H1 (cell line): ENCODE results near the gene IL4. TPM values are rescaled to one million over a fixed set of nuclear protein-coding genes. Genes with fewer than 3 reads are reported as not detected.

ENCODE experiments used
- CTCF ChIA-PET: fragments of 300-600 bp; sonication (Branson Sonifier 250); formaldehyde crosslinking; loops from one replicate; lab custom pipeline; 2021; ENCODE audit not compliant: partially characterized antibody; lab: Charles Lee
- POLR2A ChIA-PET: fragments of 300-600 bp; sonication (Branson Sonifier 250); formaldehyde crosslinking; loops from one replicate; lab custom pipeline; 2021; ENCODE audit warnings: inconsistent platforms; ENCODE audit not compliant: partially characterized antibody; lab: Charles Lee
- DNase-seq, 2 experiments: peaks; one replicate each; pipeline versions ENCODE4 v3.0.0 to v3.0.0-alpha.2; 2010 to 2022; ENCODE audit warnings: low spot score in 2 of 2, low read depth in 1 of 2, mixed read lengths in 1 of 2
- FAIRE-seq: peaks from 2 replicates; lab custom pipeline; 2011; peaks lifted over from hg19 to GRCh38; lab: Jason Lieb, UNC
- H2AFZ ChIP-seq: 2 replicates; pipeline ENCODE4 v1.8.1; 2012; ENCODE audit warnings: low read length, inconsistent platforms
- H2AK5ac ChIP-seq: 2 replicates; pipeline ENCODE4 v1.6.1; 2013; ENCODE audit warnings: low read depth, low read length
- H2BK120ac ChIP-seq: replicated peaks from 2 replicates; pipeline ENCODE3; 2013; ENCODE audit warnings: low read depth, low read length, inconsistent platforms
- H2BK12ac ChIP-seq: 2 replicates; pipeline ENCODE4 v1.6.1; 2013; ENCODE audit warnings: low read depth, low read length
- H2BK15ac ChIP-seq: 2 replicates; pipeline ENCODE4 v1.6.1; 2013; ENCODE audit warnings: low read length
- H2BK20ac ChIP-seq: 2 replicates; pipeline ENCODE4 v1.6.1; 2013; ENCODE audit warnings: low read length
- H2BK5ac ChIP-seq: 2 replicates; pipeline ENCODE4 v1.6.1; 2013; ENCODE audit warnings: low read depth, low read length
- H3K14ac ChIP-seq: 2 replicates; pipeline ENCODE4 v1.6.1; 2013; ENCODE audit warnings: inconsistent platforms; ENCODE audit not compliant: insufficient read length
- H3K18ac ChIP-seq: 2 replicates; pipeline ENCODE4 v1.6.1; 2013; ENCODE audit warnings: low read length; ENCODE audit errors: extremely low read depth
- H3K23ac ChIP-seq: 2 replicates; pipeline ENCODE4 v1.6.1; 2013; ENCODE audit warnings: inconsistent platforms; ENCODE audit not compliant: insufficient read length
- H3K23me2 ChIP-seq: 2 replicates; pipeline ENCODE4 v1.6.1; 2013; ENCODE audit warnings: low read depth, low read length
- H3K27ac ChIP-seq: 2 replicates; pipeline ENCODE4 v1.6.1; 2011; ENCODE audit warnings: low read depth, low read length, inconsistent platforms
- H3K27me3 ChIP-seq, 4 experiments: replicated peaks in 1 of 4; 1 replicate in 1 of 4; 2 replicates in 3 of 4; pipeline versions ENCODE4 v1.6.1 to v1.8.1; 2011 to 2013; ENCODE audit warnings: low read length in 3 of 4, mild to moderate bottlenecking in 3 of 4, inconsistent platforms in 2 of 4, mixed read lengths in 2 of 4, moderate library complexity in 1 of 4; ENCODE audit not compliant: control insufficient read depth in 3 of 4, insufficient read depth in 3 of 4; ENCODE audit errors: extremely low read depth in 1 of 4
- H3K36me3 ChIP-seq, 4 experiments: 2 replicates each; pipeline versions ENCODE4 v1.6.1 to v1.8.1; 2011 to 2013; ENCODE audit warnings: mild to moderate bottlenecking in 4 of 4, low read length in 3 of 4, moderate library complexity in 2 of 4, control low read depth in 1 of 4, inconsistent platforms in 1 of 4; ENCODE audit not compliant: insufficient read depth in 4 of 4, control insufficient read depth in 2 of 4
- H3K4ac ChIP-seq: replicated peaks from 2 replicates; pipeline ENCODE3; 2013; ENCODE audit warnings: low read length, low read depth, mixed read lengths, inconsistent platforms; ENCODE audit not compliant: insufficient read length
- H3K4me1 ChIP-seq, 4 experiments: replicated peaks in 1 of 4; 1 replicate in 1 of 4; 2 replicates in 3 of 4; pipeline versions ENCODE4 v1.6.1 to v1.8.1; 2011 to 2013; ENCODE audit warnings: low read length in 3 of 4, inconsistent platforms in 2 of 4, mixed read lengths in 1 of 4; ENCODE audit not compliant: insufficient read depth in 4 of 4, control insufficient read depth in 3 of 4
- H3K4me2 ChIP-seq, 2 experiments: 2 replicates each; pipeline versions ENCODE4 v1.6.1 to v1.8.1; 2011 to 2013; ENCODE audit warnings: low read depth in 2 of 2, low read length in 2 of 2, control low read depth in 1 of 2, inconsistent platforms in 1 of 2, mild to moderate bottlenecking in 1 of 2; ENCODE audit not compliant: insufficient read depth in 1 of 2
- H3K4me3 ChIP-seq, 4 experiments: fragments of 200-600, 300-600 bp in 1 of 4; sonication (generic), shearing (Covaris generic), sonication (Bioruptor Twin) in 1 of 4; 2 replicates each; pipeline versions ENCODE4 v1.5.1 to v1.8.1; 2011 to 2016; ENCODE audit warnings: low read length in 4 of 4, low read depth in 3 of 4, control low read depth in 2 of 4, inconsistent platforms in 2 of 4, mild to moderate bottlenecking in 2 of 4, mixed read lengths in 1 of 4, moderate library complexity in 1 of 4; ENCODE audit not compliant: insufficient read depth in 2 of 4; ENCODE audit errors: extremely low read depth in 1 of 4
- H3K56ac ChIP-seq: replicated peaks from 2 replicates; pipeline ENCODE3; 2013; ENCODE audit warnings: low read depth, mild to moderate bottlenecking, mixed read lengths, low read length, inconsistent platforms; ENCODE audit not compliant: insufficient read length
- H3K79me1 ChIP-seq: 2 replicates; pipeline ENCODE4 v1.6.1; 2013; ENCODE audit warnings: low read depth, low read length, control low read depth
- H3K79me2 ChIP-seq, 2 experiments: 2 replicates each; pipeline versions ENCODE4 v1.6.1 to v1.8.1; 2012 to 2013; ENCODE audit warnings: low read length in 2 of 2, mild to moderate bottlenecking in 2 of 2, inconsistent platforms in 1 of 2; ENCODE audit not compliant: insufficient read depth in 2 of 2, control insufficient read depth in 1 of 2
- H3K9ac ChIP-seq, 4 experiments: replicated peaks in 1 of 4; 1 replicate in 1 of 4; 2 replicates in 3 of 4; pipeline versions ENCODE4 v1.6.1 to v1.8.1; 2011 to 2013; ENCODE audit warnings: low read depth in 3 of 4, low read length in 3 of 4, control low read depth in 2 of 4, mild to moderate bottlenecking in 2 of 4, moderate library complexity in 2 of 4, inconsistent platforms in 1 of 4; ENCODE audit errors: extremely low read depth in 1 of 4
- H3K9me3 ChIP-seq, 2 experiments: 2 replicates each; pipeline versions ENCODE4 v1.6.1 to v1.8.1; 2012 to 2013; ENCODE audit warnings: mild to moderate bottlenecking in 2 of 2, moderate library complexity in 2 of 2, control low read depth in 1 of 2, inconsistent platforms in 1 of 2, low read depth in 1 of 2, low read length in 1 of 2, mixed read lengths in 1 of 2; ENCODE audit not compliant: insufficient read depth in 2 of 2
- H4K20me1 ChIP-seq, 2 experiments: replicated peaks in 1 of 2; 2 replicates each; pipeline versions ENCODE3 to v1.8.1; 2011 to 2013; ENCODE audit warnings: inconsistent platforms in 2 of 2, low read length in 2 of 2, mild to moderate bottlenecking in 1 of 2; ENCODE audit not compliant: insufficient read depth in 2 of 2, control insufficient read depth in 1 of 2
- H4K5ac ChIP-seq: 2 replicates; pipeline ENCODE4 v1.6.1; 2013; ENCODE audit warnings: low read length, low read depth, mixed read lengths, inconsistent platforms; ENCODE audit not compliant: insufficient read length
- H4K8ac ChIP-seq: 2 replicates; pipeline ENCODE4 v1.8.0; 2013; ENCODE audit warnings: mild to moderate bottlenecking, moderate library complexity, low read length, inconsistent platforms; ENCODE audit not compliant: insufficient read depth; ENCODE audit errors: extremely low read depth
- H4K91ac ChIP-seq: replicated peaks from 2 replicates; pipeline ENCODE3; 2013; ENCODE audit warnings: low read length, mixed read lengths, inconsistent platforms; ENCODE audit not compliant: insufficient read length
- ASH2L ChIP-seq: fragments of 200-600, 300-600 bp; sonication (generic); IDR thresholded peaks from one replicate; pipeline ENCODE4 v1.7.1; 2017; ENCODE audit warnings: low read length
- BRCA1 ChIP-seq: IDR thresholded peaks from 2 replicates; pipeline ENCODE4 v1.6.1; 2012; ENCODE audit warnings: low read depth, low read length, improper control_type of control experiment
- CHD1 ChIP-seq: IDR thresholded peaks from 2 replicates; pipeline ENCODE4 v1.6.1; 2012; ENCODE audit warnings: low read depth, low read length, improper control_type of control experiment
- CHD2 ChIP-seq: IDR thresholded peaks from 2 replicates; pipeline ENCODE4 v1.6.1; 2012; ENCODE audit warnings: low read length, improper control_type of control experiment
- GABPA ChIP-seq: IDR thresholded peaks from 2 replicates; pipeline ENCODE4 v1.6.1; 2011; ENCODE audit warnings: mild to moderate bottlenecking, low read length, moderate library complexity, borderline replicate concordance; ENCODE audit not compliant: insufficient read depth
- KDM1A ChIP-seq: fragments of 200-600, 300-600 bp; sonication (generic); IDR thresholded peaks from 2 replicates; pipeline ENCODE4 v1.7.1; 2016; ENCODE audit warnings: mild to moderate bottlenecking, low read length, borderline replicate concordance
- KDM5A ChIP-seq: fragments of 200-600 bp; IDR thresholded peaks from 2 replicates; pipeline ENCODE4 v1.7.1; 2012; ENCODE audit warnings: mild to moderate bottlenecking, low read length, inconsistent platforms, mixed read lengths
- NRF1 ChIP-seq: IDR thresholded peaks from 2 replicates; pipeline ENCODE4 v1.6.1; 2011; ENCODE audit warnings: mild to moderate bottlenecking, low read depth, low read length, improper control_type of control experiment
- RNF2 ChIP-seq: fragments of 200-900, 300-1000 bp; sonication (generic); IDR thresholded peaks from 2 replicates; pipeline ENCODE4 v1.7.1; 2016; ENCODE audit warnings: borderline replicate concordance, low read depth, mild to moderate bottlenecking, antibody characterized with exemption, low read length; ENCODE audit not compliant: poor library complexity, severe bottlenecking; ENCODE audit errors: missing control alignments
- SAP30 ChIP-seq: fragments of 300-600 bp; sonication (generic); IDR thresholded peaks from 2 replicates; pipeline ENCODE4 v1.7.1; 2012; ENCODE audit warnings: low read length, moderate library complexity, mild to moderate bottlenecking, inconsistent platforms; ENCODE audit not compliant: insufficient read depth, insufficient replicate concordance
- SP4 ChIP-seq: IDR thresholded peaks from 2 replicates; pipeline ENCODE4 v1.6.1; 2012; ENCODE audit warnings: low read length, inconsistent platforms
- SRF ChIP-seq: IDR thresholded peaks from 2 replicates; pipeline ENCODE4 v1.6.1; 2011; ENCODE audit warnings: mild to moderate bottlenecking, low read depth, low read length, moderate library complexity
- TBP ChIP-seq: IDR thresholded peaks from 2 replicates; pipeline ENCODE4 v1.6.1; 2011; ENCODE audit warnings: low read depth, low read length, improper control_type of control experiment
- TEAD4 ChIP-seq: IDR thresholded peaks from 2 replicates; pipeline ENCODE4 v1.6.1; 2012; ENCODE audit warnings: low read depth, low read length, inconsistent platforms, mixed read lengths
- WGBS, 2 experiments: shearing (Covaris generic) in 1 of 2; methylation state at CpG; one replicate each; pipeline versions ENCODE4 v1.1.6 to v1.1.7; 2013 to 2015; ENCODE audit warnings: low lambda C conversion rate in 2 of 2, mixed read lengths in 2 of 2, inconsistent platforms in 1 of 2, low coverage in 1 of 2, missing lambda C conversion rate in 1 of 2; ENCODE audit not compliant: insufficient replicate concordance in 2 of 2, insufficient coverage in 1 of 2, insufficient read length in 1 of 2; ENCODE audit errors: extremely low coverage in 1 of 2, missing lambda C conversion rate in 1 of 2; 5-methylcytosine and 5-hydroxymethylcytosine counted together
- polyA plus RNA-seq, 7 experiments: library from polyadenylated mRNA; depleted of rRNA in 3 of 7; stranded (reverse) in 5 of 7; unstranded in 2 of 7; fragments of >200 nt in 5 of 7; fragments of 200-250 nt in 2 of 7; gene quantifications; 1 replicate in 5 of 7; 2 replicates in 1 of 7; 4 replicates in 1 of 7; pipeline versions ENCODE4 v1.2.1 to v1.2.3, GENCODE V29; 2011 to 2013; ENCODE audit warnings: missing spikeins in 2 of 7, mixed read lengths in 2 of 7
- total RNA-seq: library from RNA; stranded (reverse); fragmentation: NEBNext Ultra II Directional; extraction: Animal tissue kit (Norgen Biotek cat#: 25700); gene quantifications from 2 replicates; pipeline ENCODE4 v1.2.1, GENCODE V29; 2021

IL4 gene
- total and polyA plus RNA-seq, 2 of the 8 experiments (the other 6 are each of a cell fraction or from before 2014, with no cell fraction given) = not detected

DNA sequence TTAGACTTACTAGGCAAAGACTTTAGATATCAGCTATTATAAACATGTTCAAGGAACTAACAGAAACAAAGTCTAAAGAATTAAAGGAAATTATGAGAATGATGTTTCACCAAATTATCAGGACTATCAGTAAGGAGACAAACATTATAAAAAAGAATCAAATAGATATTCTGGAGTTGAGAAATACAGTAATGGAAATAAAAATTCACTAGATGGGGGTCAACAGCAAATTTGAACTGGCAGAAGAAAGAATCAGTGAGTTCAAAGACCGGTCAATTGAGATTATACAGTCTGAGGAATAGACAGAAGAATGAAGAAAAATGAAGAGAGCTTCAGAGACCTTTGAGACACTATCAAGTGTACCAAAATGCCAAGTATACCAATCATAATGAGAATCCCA lies 25.4 kb upstream of the IL4 start:
- Histone ChIP-seq H3K18ac (no peak overlapping the region), H3K9ac (no peak overlapping the region), H2BK15ac (no peak overlapping the region), H3K23ac (no peak overlapping the region), H2BK5ac (no peak overlapping the region), H2AFZ (no peak overlapping the region), H4K20me1 (no peaks in the 10 kb centered on the region), H3K4me1 (peaks cover 0 to 5% (median under 1%) of the 10 kb centered on the region in 4 experiments; a peak in 2 of 7 replicates), H2BK12ac (no peak overlapping the region), H3K23me2 (no peaks in the 10 kb centered on the region), H4K8ac (no peak overlapping the region), H3K79me2 (no peaks in the 10 kb centered on the region), H3K27ac (no peak overlapping the region), H3K4me3 (no peak overlapping the region), H3K56ac (no peak overlapping the region), H2AK5ac (no peak overlapping the region), H2BK120ac (no peak overlapping the region), H3K36me3 (peaks cover 0 to 2% (median 0%) of the 10 kb centered on the region in 4 experiments; a peak in 1 of 8 replicates), H3K9me3 (peaks cover 5 to 6% of the 10 kb centered on the region in 2 experiments; a peak in 3 of 4 replicates), H4K5ac (no peak overlapping the region), H4K91ac (no peak overlapping the region), H2BK20ac (no peak overlapping the region), H3K4ac (no peak overlapping the region), H3K79me1 (no peaks in the 10 kb centered on the region), H3K14ac (no peak overlapping the region), H3K27me3 (no peaks in the 10 kb centered on the region), H3K4me2 (no peak overlapping the region)
- TF ChIP-seq SAP30 (no peak), NRF1 (no peak), CHD1 (no peak), TEAD4 (no peak), RNF2 (no peak), BRCA1 (no peak), ASH2L (no peak), KDM5A (no peak), SRF (no peak), TBP (no peak), CHD2 (no peak), GABPA (no peak), SP4 (no peak), KDM1A (no peak)
- FAIRE-seq (no peak), DNase-seq (no peak)
- ChIA-PET POLR2A (interaction anchor here (1.2 kb wide), 1 partner anchor 13 kb away, joined by 3 read pairs; no protein-coding TSS in a partner anchor), CTCF (interaction anchor here (1.2 kb wide), 1 partner anchor 18 kb away, joined by 4 read pairs; no protein-coding TSS in a partner anchor)
- 72% methylated on average over 1 of the region's 1 CpG; no CpG with 5 or more reads in 1 of the 2 experiments for WGBS, 2 experiments
